Jurkat, Clone E6-1 (cell line): Measurements from ENCODE around the gene RMI2. TPM values are rescaled to one million over a fixed set of nuclear protein-coding genes. Genes with fewer than 3 reads are reported as not detected.
A peak's percentile ranks its signal among the peaks of the same experiment; 100 is the strongest.
"Not testable (repeated sequence)": the region's sequence is repeated elsewhere in the genome, so short reads cannot be mapped to it uniquely, and the experiment has no call there.

Source experiments
- DNase-seq: peaks from one replicate; pipeline ENCODE4 v3.0.0-alpha.2; 2011; ENCODE audit warnings: low read depth, low spot score
- H3K4me3 ChIP-seq: 2 replicates; pipeline ENCODE4 v1.5.1; 2011; ENCODE audit warnings: mild to moderate bottlenecking, low read length, control low read depth, moderate library complexity
- polyA plus RNA-seq: library from polyadenylated mRNA; unstranded; fragments of >200 nt; gene quantifications from one replicate; pipeline ENCODE4 v1.2.1, GENCODE V29; 2012; ENCODE audit warnings: missing spikeins; ENCODE audit not compliant: insufficient read length, insufficient read depth

The RMI2 gene
- polyA plus RNA-seq = 23.6 TPM

GRCh38 chr16:11345040-11345862 is at the start of gene RMI2:
Gene RMI2, plus strand, starts transcription at chr16:11345459. Its CDS starts 13 bp downstream, at chr16:11345472.
- H3K4me3 ChIP-seq = peak within 1 kb of the TSS; percentile 78
- peak; percentile 95 for DNase-seq

DNA sequence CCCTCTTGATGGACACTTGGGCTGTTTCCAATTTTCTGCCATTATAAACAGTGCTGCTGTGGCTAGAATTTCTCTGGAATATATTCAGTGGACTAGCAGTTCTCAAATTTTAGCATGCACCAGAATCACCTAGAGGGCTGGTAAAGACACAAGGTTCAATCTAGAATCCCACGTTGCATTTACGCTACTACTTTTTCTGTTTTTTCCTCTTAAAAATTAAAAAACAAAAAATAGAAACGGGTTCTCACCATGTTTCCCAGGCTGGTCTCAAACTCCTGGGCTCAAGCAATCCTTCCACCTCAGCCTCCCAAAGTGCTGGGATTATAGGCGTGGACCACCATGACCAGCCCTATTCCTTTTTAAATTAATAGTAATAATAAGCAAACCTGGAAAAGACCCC is 49.6 kb upstream of the RMI2 start:
- DNase-seq = no peak
- no peak overlapping the region for H3K4me3 ChIP-seq

DNA sequence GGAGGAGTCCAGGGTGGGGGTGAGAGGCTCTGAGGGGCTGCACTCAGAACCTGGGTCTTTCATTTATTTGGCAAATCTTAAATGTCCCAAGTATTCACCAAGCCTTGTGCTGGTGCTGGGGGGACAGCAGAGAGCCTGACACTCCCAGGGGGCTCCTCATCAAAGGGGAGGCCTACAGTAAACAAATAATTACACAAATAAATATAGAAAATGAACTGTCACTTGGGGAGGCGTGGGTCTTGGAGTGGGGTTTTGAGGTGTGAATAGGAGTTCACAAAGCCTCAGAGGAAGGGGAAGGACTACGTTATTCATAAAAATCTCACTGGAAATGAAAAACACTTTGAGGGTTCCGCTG is 48.9 kb upstream of the RMI2 start:
- no peak overlapping the region for H3K4me3 ChIP-seq
- DNase-seq = no peak

GRCh38 chr16:11296706-11297491 is 48.4 kb upstream of the RMI2 start:
- peak overlapping the region; percentile 29 for H3K4me3 ChIP-seq
- DNase-seq = no peak

- peak overlapping the region; percentile 29 for H3K4me3 ChIP-seq
- DNase-seq = peak; percentile 93
Measured at GRCh38 chr16:11297492-11298142, 47.6 kb upstream of the RMI2 start.

DNA sequence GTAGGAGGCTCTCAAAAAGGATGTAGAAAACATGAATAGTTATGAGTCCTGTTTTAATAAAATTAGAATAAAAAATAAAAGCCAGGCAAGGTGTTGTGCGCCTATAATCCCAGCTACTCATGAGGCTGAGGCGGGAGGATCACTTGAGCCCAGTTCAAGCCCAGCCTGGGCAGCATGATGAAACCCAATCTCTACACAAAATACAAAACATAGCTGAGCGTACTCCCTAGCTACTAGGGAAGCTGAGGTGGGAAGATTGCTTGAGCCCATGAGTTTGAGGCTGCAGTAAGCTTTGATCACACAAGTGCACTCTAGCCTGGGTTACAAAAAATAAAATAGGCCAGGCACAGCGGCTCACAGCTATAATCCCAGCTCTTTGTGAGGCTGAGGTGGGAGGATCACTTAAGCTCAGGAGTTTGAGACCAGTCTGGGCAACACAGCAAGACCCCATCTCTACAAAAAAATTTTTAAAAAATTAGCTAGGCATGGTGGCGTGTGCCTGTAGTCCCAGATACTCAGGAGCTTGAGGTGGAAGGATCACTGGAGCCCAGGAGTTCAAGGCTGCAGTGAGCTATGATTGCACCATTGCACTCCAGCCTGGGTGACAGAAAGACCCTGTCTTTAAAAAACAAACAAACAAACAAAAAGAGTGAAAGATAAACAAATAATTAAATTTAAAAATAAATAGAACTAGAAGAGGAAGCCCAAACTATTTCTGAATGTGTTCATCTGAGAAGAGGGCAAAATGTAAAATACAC is 46.9 kb upstream of the RMI2 start:
- H3K4me3 ChIP-seq = no peak overlapping the region; the same call in 1 of the 2 replicates
- DNase-seq = no peak

DNA sequence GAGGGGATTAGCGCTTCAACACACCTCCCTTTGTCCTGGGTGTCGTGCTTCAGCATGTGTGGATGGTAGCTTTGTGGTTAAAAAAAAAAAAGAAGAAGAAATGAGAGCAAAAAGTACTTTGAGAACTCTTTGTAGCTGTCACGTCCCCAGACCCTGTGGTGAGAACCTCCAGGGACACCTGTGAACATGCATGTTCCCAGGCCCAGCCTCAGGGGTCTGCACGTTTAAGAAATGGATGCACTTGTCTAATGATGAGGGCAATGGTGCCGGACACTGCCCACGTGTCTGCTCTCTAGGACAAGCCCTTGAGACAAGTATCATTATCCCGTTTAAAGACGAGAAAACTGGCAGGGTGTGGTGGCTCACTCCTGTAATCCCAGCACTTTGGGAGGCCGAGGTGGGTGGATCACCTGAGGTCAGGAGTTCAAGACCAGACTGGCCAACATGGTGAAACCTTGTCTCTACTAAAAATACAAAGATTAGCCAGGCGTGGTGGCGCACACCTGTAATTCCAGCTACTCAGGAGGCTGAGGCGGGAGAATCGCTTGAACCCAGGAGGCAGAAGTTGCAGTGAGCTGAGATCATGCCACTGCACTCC is 46.2 kb upstream of the RMI2 start:
- not testable (repeated sequence) for H3K4me3 ChIP-seq
- peak; percentile 88 for DNase-seq

GRCh38 chr16:11299865-11300559 is 45.2 kb upstream of the RMI2 start:
- H3K4me3 ChIP-seq = no peak overlapping the region
- DNase-seq = no peak

DNA sequence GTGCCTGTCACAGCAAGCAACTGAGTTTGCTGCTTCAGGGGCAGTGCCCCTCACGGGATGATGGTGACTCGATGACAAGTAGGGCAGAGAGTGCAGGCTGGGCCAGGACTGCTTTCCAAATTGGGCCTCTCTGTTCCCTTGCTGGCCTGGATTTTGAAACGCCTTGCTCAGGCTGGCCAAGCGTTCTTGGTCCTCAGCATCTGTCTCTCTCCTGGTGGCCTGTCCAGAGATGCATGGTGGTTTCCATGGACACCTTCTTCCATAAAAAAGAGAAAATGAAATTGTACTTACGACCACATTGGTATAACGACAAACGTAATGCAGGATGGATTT is 44.7 kb upstream of the RMI2 start:
- no peak for DNase-seq
- H3K4me3 ChIP-seq = no peak overlapping the region

DNA sequence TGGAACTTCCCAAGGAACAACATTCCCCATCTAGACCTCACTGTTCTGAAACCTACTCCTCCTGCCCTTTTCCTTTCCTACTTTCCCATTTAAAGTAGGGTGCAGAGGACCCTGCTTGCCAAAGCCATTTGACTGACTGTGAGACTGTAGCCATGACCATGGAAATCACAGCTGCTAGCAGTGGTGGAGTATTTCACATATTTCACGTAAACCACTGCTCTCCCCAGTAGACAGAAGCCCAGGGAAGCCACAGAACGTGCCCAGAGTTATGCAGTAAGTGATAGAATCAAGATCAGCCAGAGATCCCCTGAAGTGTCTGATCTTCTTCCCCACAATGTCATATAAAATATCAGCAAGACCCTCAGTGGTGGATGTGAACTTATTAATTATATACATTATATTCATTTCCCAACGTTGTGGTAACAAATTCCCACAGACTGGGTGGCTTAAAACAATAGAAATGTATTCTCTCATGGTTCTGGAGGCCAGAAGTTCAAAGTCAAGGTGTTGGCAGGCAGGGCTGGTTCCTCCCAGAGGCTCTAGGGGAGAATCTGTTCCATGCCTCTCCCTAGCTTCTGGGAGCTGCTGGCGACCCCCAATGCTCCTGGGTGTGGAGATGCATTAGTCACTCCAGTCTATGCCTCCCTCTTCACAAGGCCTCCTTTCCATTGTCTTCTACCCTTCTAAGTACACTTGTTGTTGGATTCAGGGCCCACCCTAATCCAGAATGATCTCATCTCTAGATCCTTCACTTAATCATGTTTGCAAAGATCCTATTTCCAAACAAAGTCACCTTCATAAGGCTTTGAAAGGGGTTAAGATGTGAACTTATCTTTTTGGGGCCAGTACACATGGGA is 43.4 kb upstream of the RMI2 start:
- no peak overlapping the region for H3K4me3 ChIP-seq
- DNase-seq = no peak

- H3K4me3 ChIP-seq = no peak overlapping the region
- no peak for DNase-seq
Measured at GRCh38 chr16:11302977-11303376, 42.3 kb upstream of the RMI2 start.

DNA sequence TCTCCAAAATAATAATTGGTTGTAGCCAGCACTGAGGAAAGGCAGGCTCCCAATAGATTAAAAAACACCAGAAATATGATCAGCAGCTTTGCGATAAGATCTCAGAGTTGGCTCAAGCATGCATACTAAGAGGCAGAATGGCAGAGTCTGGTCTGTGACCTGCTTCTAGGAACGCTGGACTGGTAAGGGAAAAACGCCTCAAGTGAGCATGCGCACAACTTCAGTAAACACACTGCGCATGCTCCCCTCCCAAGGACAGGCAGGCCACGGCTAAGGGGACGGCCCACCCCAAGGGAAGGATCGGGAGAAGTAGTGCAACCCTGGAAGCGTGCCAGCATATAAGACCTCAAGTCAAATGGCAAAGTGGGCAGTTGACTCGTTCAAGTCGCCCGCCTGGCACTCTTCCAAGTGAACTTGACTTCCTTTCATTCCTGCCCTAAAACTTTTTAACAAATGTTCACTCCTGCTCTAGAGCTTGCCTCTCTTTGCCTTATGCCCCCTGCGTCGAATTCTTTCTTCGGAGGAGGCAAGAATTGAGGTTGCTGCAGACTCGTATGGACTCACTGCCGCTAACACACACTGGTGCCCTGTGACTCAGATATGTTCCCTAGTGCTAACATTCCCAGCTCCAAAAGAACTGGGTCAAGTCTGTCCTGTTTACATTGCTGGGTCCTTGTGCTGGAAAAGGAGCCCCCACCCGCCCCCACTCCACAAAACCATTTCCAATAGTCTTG is 41.7 kb upstream of the RMI2 start:
- H3K4me3 ChIP-seq = no peak overlapping the region
- DNase-seq = no peak

GRCh38 chr16:11306381-11306780 is 38.9 kb upstream of the RMI2 start:
- DNase-seq = no peak
- H3K4me3 ChIP-seq = no peak overlapping the region

- no peak overlapping the region for H3K4me3 ChIP-seq
- DNase-seq = no peak
Measured at GRCh38 chr16:11306997-11307638, 38.1 kb upstream of the RMI2 start.

DNA sequence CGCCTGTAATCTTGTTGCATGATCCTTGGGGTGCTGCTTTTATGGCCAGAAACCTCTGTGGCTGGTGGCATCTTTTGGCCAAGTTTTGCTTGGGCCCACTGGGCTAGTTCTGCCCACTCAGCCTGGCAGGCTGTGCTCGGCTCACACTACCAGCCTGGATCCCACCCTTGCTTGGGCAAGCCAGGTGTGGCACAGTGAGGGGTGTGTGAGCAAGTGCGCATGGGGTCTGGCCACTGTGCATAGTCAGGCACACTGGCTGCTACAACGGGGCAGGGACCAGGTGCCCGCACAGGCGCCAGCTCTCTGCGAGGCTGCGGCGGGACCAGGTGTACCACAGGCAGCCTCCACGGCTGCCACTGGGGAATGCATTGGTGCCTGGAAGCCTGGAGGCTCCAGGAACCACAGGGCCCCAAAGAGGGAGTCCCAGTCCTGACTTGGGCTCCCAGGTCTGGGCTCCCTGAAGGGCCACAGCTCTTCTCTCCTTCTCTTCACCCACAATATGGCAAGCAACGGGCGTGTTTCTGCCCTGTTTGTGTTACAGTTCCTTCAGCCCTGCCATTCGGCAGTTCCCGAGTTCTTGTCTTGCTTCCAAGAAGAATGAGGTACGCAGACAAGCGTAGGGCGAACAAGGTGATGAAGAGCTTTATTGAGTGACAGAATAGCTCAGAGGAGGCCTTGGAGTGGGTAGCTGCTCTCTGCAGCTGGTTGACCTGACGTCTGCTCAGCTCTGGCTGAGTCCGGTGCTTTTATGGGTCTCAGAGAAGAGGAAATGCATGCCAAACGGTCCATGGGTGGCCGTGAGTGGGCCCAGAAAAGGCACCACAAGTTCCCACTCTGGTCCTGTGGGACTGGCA is 37.4 kb upstream of the RMI2 start:
- no peak overlapping the region for H3K4me3 ChIP-seq
- DNase-seq = no peak
